GM18519 (cell line): ENCODE results near the gene IDH3G.
"Not testable (repeated sequence)": the region's sequence is repeated elsewhere in the genome, so short reads cannot be mapped to it uniquely, and the experiment has no call there.

ENCODE experiments used
- ATAC-seq: cut with Tn5 transposase; IDR thresholded peaks from one replicate; pipeline ENCODE4 v1.9.1; 2021; ENCODE audit warnings: mild to moderate bottlenecking, moderate library complexity; ENCODE audit not compliant: unreplicated experiment, low FRiP score

The IDH3G gene

GRCh38 chrX:153794018-153794896 lies at the start of gene IDH3G, which contains the start of gene SSR4:
Gene IDH3G (minus strand): TSS chrX:153794375. CDS start chrX:153794326, 49 bp downstream.
Gene SSR4 (plus strand): TSS chrX:153794668. CDS start chrX:153794688, 20 bp downstream.
- ATAC-seq = peak; percentile 75

- ATAC-seq = no peak
Observed at GRCh38 chrX:153836921-153837320, 42.7 kb upstream of the IDH3G start.

- ATAC-seq = no peak
Observed at GRCh38 chrX:153832728-153833127, 38.6 kb upstream of the IDH3G start.

GRCh38 chrX:153831429-153832150 lies 37.4 kb upstream of the IDH3G start:
- ATAC-seq = no peak

GRCh38 chrX:153830640-153831428 lies 36.7 kb upstream of the IDH3G start:
- ATAC-seq = no peak

- no peak for ATAC-seq
Observed at GRCh38 chrX:153829799-153830639, 35.8 kb upstream of the IDH3G start, which contains the start of gene PDZD4. Gene PDZD4 (minus strand): TSS chrX:153830544. CDS start chrX:153830298, 246 bp downstream.

GRCh38 chrX:153829549-153829798 lies 35.3 kb upstream of the IDH3G start:
- no peak for ATAC-seq

- no peak for ATAC-seq
Observed at GRCh38 chrX:153828723-153829548, 34.8 kb upstream of the IDH3G start.

- ATAC-seq = no peak
Observed at GRCh38 chrX:153828308-153828707, 34.1 kb upstream of the IDH3G start.

- ATAC-seq = no peak
Observed at GRCh38 chrX:153827903-153828302, 33.7 kb upstream of the IDH3G start.

- no peak for ATAC-seq
Observed at GRCh38 chrX:153827016-153827415, 32.8 kb upstream of the IDH3G start.

- no peak for ATAC-seq
Observed at GRCh38 chrX:153825042-153825441, 30.9 kb upstream of the IDH3G start.

- ATAC-seq = no peak
Observed at GRCh38 chrX:153824348-153824747, 30.2 kb upstream of the IDH3G start.

GRCh38 chrX:153821066-153821465 lies 26.9 kb upstream of the IDH3G start:
- ATAC-seq = no peak

GRCh38 chrX:153820601-153821000 lies 26.4 kb upstream of the IDH3G start:
- ATAC-seq = no peak

- ATAC-seq = no peak
Observed at GRCh38 chrX:153819384-153820040, 25.3 kb upstream of the IDH3G start.

GRCh38 chrX:153818571-153819383 lies 24.6 kb upstream of the IDH3G start:
- no peak for ATAC-seq

GRCh38 chrX:153818064-153818463 lies 23.9 kb upstream of the IDH3G start:
- not testable (repeated sequence) for ATAC-seq
